GM12873 (cell line): ENCODE data around the gene ZCCHC9.

Source experiments
- CTCF ChIP-seq: IDR thresholded peaks from 2 replicates; pipeline ENCODE4 v1.5.1; 2012; ENCODE audit warnings: low read depth, mild to moderate bottlenecking, moderate library complexity, low read length, control low read depth; ENCODE audit not compliant: insufficient read depth; ENCODE audit errors: missing control alignments

ZCCHC9 gene

GRCh38 chr5:81350507-81350906 lies 49.1 kb downstream of the ZCCHC9 start:
- no peak for TF ChIP-seq CTCF

DNA sequence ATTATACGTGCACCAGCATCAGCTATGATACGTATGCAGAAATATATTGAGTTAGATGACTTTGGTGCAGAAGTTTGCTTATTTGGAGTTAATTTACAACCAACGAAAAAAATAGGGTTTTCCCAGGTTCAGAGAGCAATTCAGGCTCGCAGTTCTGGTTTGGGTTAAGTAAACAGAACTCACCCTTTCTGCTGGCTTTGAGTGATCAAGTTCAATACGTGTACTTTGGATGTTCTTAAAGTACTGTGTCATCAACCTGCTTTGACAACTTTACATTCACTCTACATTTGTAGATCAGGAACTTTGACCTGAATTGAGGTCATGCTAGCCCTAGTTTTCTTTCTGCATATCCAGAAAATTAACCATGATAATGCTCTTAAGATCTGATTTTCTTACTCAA lies 51.8 kb downstream of the ZCCHC9 start:
- TF ChIP-seq CTCF, result no peak

GRCh38 chr5:81354093-81354492 lies 52.7 kb downstream of the ZCCHC9 start:
- no peak for TF ChIP-seq CTCF

DNA sequence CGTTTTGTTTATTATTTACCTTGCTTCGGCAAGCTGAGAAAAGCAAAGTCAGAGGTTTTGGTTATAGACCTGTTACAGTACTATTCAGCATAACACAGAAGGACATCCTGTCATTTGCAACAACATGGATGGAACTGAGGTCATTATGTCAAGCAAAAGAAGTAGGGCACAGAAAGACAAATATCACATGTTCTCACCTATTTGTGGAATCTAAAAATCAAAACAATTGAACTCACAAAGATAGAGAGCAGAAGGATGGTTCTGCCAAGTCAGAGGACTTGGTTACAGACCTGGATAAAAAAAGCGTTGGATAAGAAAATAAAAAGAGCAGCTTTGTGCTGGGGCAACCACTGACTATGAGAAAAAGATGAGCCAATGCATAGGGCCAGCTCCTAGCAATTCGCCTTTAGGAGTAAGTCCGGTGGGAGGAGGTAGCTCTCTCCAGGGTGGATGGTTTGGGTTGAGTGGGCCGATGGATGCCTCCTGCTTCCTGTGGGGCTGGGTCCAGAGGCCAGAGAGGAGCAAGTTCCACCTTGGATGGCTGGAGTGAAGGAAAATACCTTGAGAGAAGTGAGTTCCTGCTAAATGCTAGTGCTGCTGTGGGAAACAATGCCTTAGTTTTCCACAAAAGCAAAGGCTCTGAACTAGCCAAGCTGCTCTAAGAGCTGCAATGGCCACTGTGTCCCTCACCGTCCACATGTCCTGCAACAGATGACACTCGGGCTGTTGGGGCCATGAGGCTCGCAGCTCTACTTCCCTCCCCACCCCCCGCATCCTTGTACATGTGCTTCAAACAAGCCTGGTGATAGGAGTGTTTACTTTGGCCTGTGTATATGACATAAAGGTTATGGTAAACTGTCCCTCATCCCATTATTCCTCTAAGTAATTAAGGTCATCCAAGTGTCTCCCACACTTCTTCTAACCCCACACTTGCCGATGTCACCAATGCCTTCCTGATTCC lies 54.2 kb downstream of the ZCCHC9 start:
- no peak for TF ChIP-seq CTCF

- no peak for TF ChIP-seq CTCF
These were observed 57.7 kb downstream of the ZCCHC9 start for GRCh38 chr5:81359108-81359507.

GRCh38 chr5:81359881-81360280 lies 58.5 kb downstream of the ZCCHC9 start:
- no peak for TF ChIP-seq CTCF

- TF ChIP-seq CTCF, result no peak
These were observed 59.3 kb downstream of the ZCCHC9 start for GRCh38 chr5:81360640-81361039.
